Activated CD8-positive, alpha-beta T cell treated with anti-CD3 and anti-CD28 coated beads, Interleukin-2, amount 10 ng/mL, durations not matched to agents 7 days and 5 days (primary cell): ENCODE measurements around the gene SELENOK. TPM values are rescaled to one million over a fixed set of nuclear protein-coding genes. Genes with fewer than 3 reads are reported as not detected.

Source experiments
- ATAC-seq: fragments of 150-1000 bp; cut with Tn5 transposase; one replicate; pipeline ENCODE4 v1.10.0; 2021; ENCODE audit warnings: moderate library complexity
- CTCF ChIA-PET: fragments of 350-600 bp; sonication (Branson Sonifier 250); formaldehyde crosslinking; loops from one replicate; lab custom pipeline; 2021; ENCODE audit warnings: antibody characterized with exemption; lab: Charles Lee
- POLR2A ChIA-PET: fragments of 350-600 bp; sonication (Branson Sonifier 250); formaldehyde crosslinking; loops from one replicate; lab custom pipeline; 2021; ENCODE audit warnings: antibody characterized with exemption; lab: Charles Lee
- DNase-seq: peaks from one replicate; pipeline ENCODE4 v3.0.0-alpha.2; 2020
- H3K27ac Mint-ChIP-seq: one replicate; pipeline ENCODE4 v1.8.0; 2021; ENCODE audit warnings: mild to moderate bottlenecking, mixed read lengths
- H3K27me3 Mint-ChIP-seq: one replicate; pipeline ENCODE4 v1.8.0; 2021; ENCODE audit warnings: low read depth, mixed read lengths
- H3K36me3 Mint-ChIP-seq: one replicate; pipeline ENCODE4 v1.8.0; 2021; ENCODE audit warnings: low read depth, mixed read lengths
- H3K4me1 Mint-ChIP-seq: one replicate; pipeline ENCODE4 v1.8.0; 2021; ENCODE audit warnings: low read depth, mixed read lengths
- H3K4me3 Mint-ChIP-seq: one replicate; pipeline ENCODE4 v1.8.0; 2021; ENCODE audit warnings: mild to moderate bottlenecking, mixed read lengths
- H3K9me3 Mint-ChIP-seq: one replicate; pipeline ENCODE4 v1.8.0; 2022; ENCODE audit warnings: mixed read lengths; ENCODE audit not compliant: insufficient read depth
- total RNA-seq, 2 experiments: library from RNA; stranded (reverse); gene quantifications; one replicate each; pipeline ENCODE4 v1.2.3, GENCODE V29; 2021

Gene SELENOK
- total RNA-seq, 2 experiments from 2014 or later = 46.3 to 48.5 TPM

- ATAC-seq (no peak), DNase-seq (no peak)
- no peaks in the 10 kb centered on the region for H3K9me3 Mint-ChIP-seq
- POLR2A ChIA-PET = no interaction called here
- no peaks in the 10 kb centered on the region for H3K36me3 Mint-ChIP-seq
- CTCF ChIA-PET = no interaction called here
- no peaks in the 10 kb centered on the region for H3K4me1 Mint-ChIP-seq
- peaks cover 3% of the 10 kb centered on the region for H3K27me3 Mint-ChIP-seq
- H3K4me3 Mint-ChIP-seq = no peak overlapping the region
- H3K27ac Mint-ChIP-seq = no peak overlapping the region
Observed at GRCh38 chr3:53836084-53836872, 55.4 kb downstream of the SELENOK start.

GRCh38 chr3:53835257-53835656 is 56.4 kb downstream of the SELENOK start:
- no peak for DNase-seq

GRCh38 chr3:53834429-53835095 is 57.1 kb downstream of the SELENOK start:
- ATAC-seq (no peak), DNase-seq (no peak)
- no peaks in the 10 kb centered on the region for H3K9me3 Mint-ChIP-seq
- CTCF ChIA-PET = no interaction called here
- H3K4me3 Mint-ChIP-seq = no peak overlapping the region
- POLR2A ChIA-PET = no interaction called here
- no peak overlapping the region for H3K27ac Mint-ChIP-seq
- H3K27me3 Mint-ChIP-seq = peaks cover 2% of the 10 kb centered on the region
- no peaks in the 10 kb centered on the region for H3K4me1 Mint-ChIP-seq
- no peaks in the 10 kb centered on the region for H3K36me3 Mint-ChIP-seq

More at GRCh38 chr3:53835257-53835656, 56.4 kb downstream of the SELENOK start:
- ChIA-PET POLR2A (no interaction called here), CTCF (no interaction called here)
- no peaks in the 10 kb centered on the region for H3K36me3 Mint-ChIP-seq
- ATAC-seq = no peak
- H3K4me1 Mint-ChIP-seq = no peaks in the 10 kb centered on the region
- no peak overlapping the region for H3K27ac Mint-ChIP-seq
- H3K27me3 Mint-ChIP-seq = peaks cover 2% of the 10 kb centered on the region
- H3K4me3 Mint-ChIP-seq = no peak overlapping the region
- no peaks in the 10 kb centered on the region for H3K9me3 Mint-ChIP-seq

Other genes starting within 250 kb of the SELENOK start
- under 1 TPM; 0.05 to 0.21 TPM for gene CHDH, start 45.4 kb downstream of the SELENOK start, total RNA-seq
- under 1 TPM; 0.31 to 0.32 TPM for gene IL17RB, start 45.3 kb downstream of the SELENOK start, total RNA-seq
- 10 to 100 TPM; 29.2 to 37.1 TPM for gene ACTR8, start 9.7 kb downstream of the SELENOK start, total RNA-seq
- not detected for gene CACNA2D3, start 230.7 kb upstream of the SELENOK start, total RNA-seq